Kidney (tissue), 14 donors: ENCODE results near the gene ARL15. TPM values are rescaled to one million over a fixed set of nuclear protein-coding genes. Genes with fewer than 3 reads are reported as not detected.

Experiments used
- DNase-seq, 5 donors: peaks; one replicate each; pipeline ENCODE4 v3.0.0-alpha.2; 2013 to 2020
- FAIRE-seq: peaks from 2 replicates; lab custom pipeline; 2012; peaks lifted over from hg19 to GRCh38; lab: Jason Lieb, UNC
- H3K27ac ChIP-seq, 2 donors: one replicate each; pipeline ENCODE4 v1.7.0; 2013; ENCODE audit warnings: low read depth in 2 of 2, low read length in 2 of 2, inconsistent platforms in 1 of 2
- H3K27me3 ChIP-seq: one replicate; pipeline ENCODE4 v1.7.1; 2013; ENCODE audit warnings: low read length, inconsistent platforms; ENCODE audit not compliant: control insufficient read depth, insufficient read depth
- H3K36me3 ChIP-seq, 3 donors: one replicate each; pipeline versions ENCODE4 v1.7.0 to v1.7.1; 2013; ENCODE audit warnings: low read length in 3 of 3, control low read depth in 1 of 3, inconsistent platforms in 1 of 3; ENCODE audit not compliant: insufficient read depth in 3 of 3, control insufficient read depth in 2 of 3
- H3K4me1 ChIP-seq, 3 donors: one replicate each; pipeline versions ENCODE4 v1.7.0 to v1.7.1; 2013; ENCODE audit warnings: low read length in 3 of 3, inconsistent platforms in 1 of 3, low read depth in 1 of 3; ENCODE audit not compliant: control insufficient read depth in 2 of 3, insufficient read depth in 2 of 3
- H3K4me3 ChIP-seq, 3 donors: one replicate each; pipeline versions ENCODE4 v1.7.0 to v1.8.1; 2013; ENCODE audit warnings: low read length in 3 of 3, control low read depth in 1 of 3, inconsistent platforms in 1 of 3
- H3K9ac ChIP-seq, 3 donors: one replicate each; pipeline versions ENCODE4 v1.7.0 to v1.7.1; 2013; ENCODE audit warnings: low read length in 3 of 3, control low read depth in 1 of 3, inconsistent platforms in 1 of 3
- H3K9me3 ChIP-seq, 3 donors: one replicate each; pipeline versions ENCODE4 v1.7.0 to v1.7.1; 2013; ENCODE audit warnings: low read length in 3 of 3, control low read depth in 1 of 3, inconsistent platforms in 1 of 3; ENCODE audit not compliant: control insufficient read depth in 2 of 3, insufficient read depth in 1 of 3
- CTCF ChIP-seq: IDR thresholded peaks from 3 replicates; pipeline ENCODE4 v1.5.1; 2012; ENCODE audit warnings: mild to moderate bottlenecking, moderate library complexity, borderline replicate concordance; ENCODE audit not compliant: insufficient read depth; ENCODE audit errors: extremely low read depth
- intact Hi-C: fragments of 100-400 bp; cut with DNase I; formaldehyde crosslinking; loops from one replicate; pipeline ENCODE4 v1.11.1; 2022
- polyA plus RNA-seq: library from polyadenylated mRNA; stranded (reverse); fragments of 350-450 nt; fragmentation: Illumina TruSeq; extraction: RNeasy Lipid Tissue Mini Kit (QIAGEN cat#74804); gene quantifications from one replicate; pipeline ENCODE4 v1.2.3, GENCODE V29; 2014; ENCODE audit warnings: low read depth, low replicate concordance; ENCODE audit not compliant: insufficient read depth
- total RNA-seq: library from RNA; stranded (reverse); fragmentation: NEBNext Ultra II Directional; extraction: Animal tissue kit (Norgen Biotek cat#: 25700); gene quantifications from one replicate; pipeline ENCODE4 v1.2.1, GENCODE V29; 2021
- donor health status: control.
- donor health status: control.
- donor health status: control.
- donor health status: control.
- donor health status: control.
- donor health status: DM: yes; HTN: yes; CAD: no.
- donor health status: Normal renal cell carcinoma (clear cell type).

Gene ARL15
- total and polyA plus RNA-seq, 2 donors from 2014 or later = 21.1 to 36.6 TPM

- H3K27me3 ChIP-seq = no peaks in the 10 kb centered on the region
- H3K27ac ChIP-seq = no peak overlapping the region
- H3K4me3 ChIP-seq = no peak overlapping the region
- no peaks in the 10 kb centered on the region for H3K4me1 ChIP-seq
- no peak overlapping the region for H3K9ac ChIP-seq
- intact Hi-C loops = no loop called here
- DNase-seq (no peak), FAIRE-seq (no peak)
- no peaks in the 10 kb centered on the region for H3K9me3 ChIP-seq
- no peak for TF ChIP-seq CTCF
- no peaks in the 10 kb centered on the region for H3K36me3 ChIP-seq
Observed at GRCh38 chr5:53877243-53877642, 433.1 kb downstream of the ARL15 start.

GRCh38 chr5:53874409-53874808, 436.0 kb downstream of the ARL15 start:
- no peak overlapping the region for H3K9ac ChIP-seq
- no peaks in the 10 kb centered on the region for H3K9me3 ChIP-seq
- TF ChIP-seq CTCF = no peak
- H3K27ac ChIP-seq = no peak overlapping the region
- H3K4me1 ChIP-seq = no peaks in the 10 kb centered on the region
- no peaks in the 10 kb centered on the region for H3K27me3 ChIP-seq
- no peak overlapping the region for H3K4me3 ChIP-seq
- H3K36me3 ChIP-seq = no peaks in the 10 kb centered on the region
- DNase-seq = no peak
- FAIRE-seq = no peak
- intact Hi-C loops = no loop called here

GRCh38 chr5:53873235-53873634, 437.1 kb downstream of the ARL15 start:
- H3K27ac ChIP-seq = no peak overlapping the region
- intact Hi-C loops = no loop called here
- no peak for FAIRE-seq

More at GRCh38 chr5:53873235-53873634, 437.1 kb downstream of the ARL15 start:
- DNase-seq = no peak
- no peaks in the 10 kb centered on the region for H3K27me3 ChIP-seq
- H3K9ac ChIP-seq = no peak overlapping the region
- no peaks in the 10 kb centered on the region for H3K4me1 ChIP-seq
- no peaks in the 10 kb centered on the region for H3K36me3 ChIP-seq
- no peak for TF ChIP-seq CTCF
- H3K4me3 ChIP-seq = no peak overlapping the region
- H3K9me3 ChIP-seq = no peaks in the 10 kb centered on the region
